K562 (cell line): ENCODE data around the gene METTL25B. TPM values are rescaled to one million over a fixed set of nuclear protein-coding genes. Genes with fewer than 3 reads are reported as not detected.

Experiments
- ATAC-seq: fragments of 200-7000 bp; cut with Tn5 transposase; 3 replicates; pipeline ENCODE4 v1.9.1; 2020; ENCODE audit warnings: moderate library complexity
- BruUV-seq: library from RNA; stranded (reverse); fragments of 400-500 nt; replicated peaks from 2 replicates; lab custom pipeline; 2021; lab: Mats Ljungman, UMichigan
- CTCF ChIA-PET: fragments of 300-600 bp; formaldehyde crosslinking; extraction: SDS; loops from one replicate; lab custom pipeline; 2021; ENCODE audit warnings: low intra/inter-chr PET ratio; lab: Yijun Ruan, JAX
- POLR2A ChIA-PET: fragments of 300-600, 350-650 bp; sonication (Branson Sonifier 250); formaldehyde crosslinking; extraction: SDS; loops from one replicate; lab custom pipeline; 2021; ENCODE audit warnings: antibody characterized with exemption, inconsistent platforms; lab: Yijun Ruan, JAX
- DNase-seq, 4 experiments: peaks; one replicate each; pipeline versions ENCODE4 v3.0.0 to v3.0.0-alpha.2; 2011 to 2018; ENCODE audit warnings: low spot score in 3 of 4, mixed read lengths in 3 of 4; ENCODE audit errors: extremely low read depth in 1 of 4
- FAIRE-seq: peaks from 2 replicates; lab custom pipeline; 2011; peaks lifted over from hg19 to GRCh38; lab: Jason Lieb, UNC
- H2AFZ ChIP-seq: 2 replicates; pipeline ENCODE4 v1.6.0; 2011; ENCODE audit warnings: low read depth, low read length, control low read depth, inconsistent platforms
- H3K27ac ChIP-seq: fragments of 200-600 bp; 3 replicates; pipeline ENCODE4 v1.8.0; 2011; ENCODE audit warnings: low read depth, mild to moderate bottlenecking, control low read depth, inconsistent platforms, low read length, moderate library complexity, mixed read lengths; ENCODE audit errors: extremely low read depth
- H3K27me3 ChIP-seq, 2 experiments: fragments of 300-600 bp in 1 of 2; 2 replicates in 1 of 2; 3 replicates in 1 of 2; pipeline versions ENCODE4 v1.6.0 to v1.8.0; 2011; ENCODE audit warnings: inconsistent platforms in 2 of 2, low read length in 2 of 2, mild to moderate bottlenecking in 1 of 2, mixed read lengths in 1 of 2, moderate library complexity in 1 of 2; ENCODE audit not compliant: control insufficient read depth in 2 of 2, insufficient read depth in 2 of 2
- H3K36me3 ChIP-seq: fragments of 300-600 bp; 3 replicates; pipeline ENCODE4 v1.8.0; 2011; ENCODE audit warnings: mild to moderate bottlenecking, low read length, inconsistent platforms; ENCODE audit not compliant: control insufficient read depth, insufficient read depth
- H3K4me1 ChIP-seq, 2 experiments: fragments of 200-600 bp in 1 of 2; replicated peaks in 1 of 2; 2 replicates in 1 of 2; 3 replicates in 1 of 2; pipeline versions ENCODE4 v1.5.1 to v1.8.0; 2011; ENCODE audit warnings: inconsistent platforms in 2 of 2, low read length in 2 of 2, mild to moderate bottlenecking in 1 of 2, mixed read lengths in 1 of 2, moderate library complexity in 1 of 2; ENCODE audit not compliant: control insufficient read depth in 2 of 2, insufficient read depth in 2 of 2
- H3K4me2 ChIP-seq: 2 replicates; pipeline ENCODE4 v1.6.1; 2011; ENCODE audit warnings: low read length, control low read depth, inconsistent platforms, mixed read lengths; ENCODE audit not compliant: insufficient read depth
- H3K4me3 ChIP-seq: fragments of 200-600 bp; sonication (generic), shearing (Covaris generic); 2 replicates; pipeline ENCODE4 v1.5.1; 2016; ENCODE audit warnings: control low read depth, inconsistent platforms
- H3K79me2 ChIP-seq: fragments of 200-600 bp; 3 replicates; pipeline ENCODE4 v1.8.0; 2011; ENCODE audit warnings: low read length, inconsistent platforms; ENCODE audit not compliant: control insufficient read depth, insufficient read depth
- H3K9ac ChIP-seq, 2 experiments: 2 replicates each; pipeline versions ENCODE4 v1.6.0 to v1.6.1; 2011; ENCODE audit warnings: low read depth in 2 of 2, low read length in 2 of 2, control low read depth in 1 of 2, inconsistent platforms in 1 of 2, mild to moderate bottlenecking in 1 of 2, mixed read lengths in 1 of 2; ENCODE audit not compliant: insufficient read depth in 1 of 2
- H3K9me1 ChIP-seq: one replicate; pipeline ENCODE4 v1.6.0; 2011; ENCODE audit warnings: inconsistent platforms, mild to moderate bottlenecking, low read length, moderate library complexity; ENCODE audit not compliant: control insufficient read depth, insufficient read depth
- H3K9me3 ChIP-seq: replicated peaks from 2 replicates; pipeline ENCODE4 v1.5.1; 2011; ENCODE audit warnings: low read depth, low read length, inconsistent platforms; ENCODE audit not compliant: control insufficient read depth, insufficient read depth
- H4K20me1 ChIP-seq: replicated peaks from 2 replicates; pipeline ENCODE4 v1.6.1; 2011; ENCODE audit warnings: low read length, inconsistent platforms, mixed read lengths; ENCODE audit not compliant: control insufficient read depth, insufficient read depth
- CCNT2 ChIP-seq: IDR thresholded peaks from 2 replicates; pipeline ENCODE4 v1.6.1; 2011; ENCODE audit warnings: borderline replicate concordance, low read depth, mild to moderate bottlenecking, moderate library complexity, mixed read lengths, low read length; ENCODE audit not compliant: insufficient read length; ENCODE audit errors: extremely low read depth
- CEBPG ChIP-seq, 3 experiments: fragments of 200-800 bp in 1 of 3; sonication (Bioruptor generic) in 1 of 3; sonication (generic) in 1 of 3; formaldehyde crosslinking in 1 of 3; IDR thresholded peaks in 2 of 3; conservative IDR thresholded peaks in 1 of 3; 2 replicates each; pipeline versions ENCODE4 v1.6.1 to v1.8.0; 2016 to 2022; ENCODE audit warnings: missing compliant biosample characterization in 2 of 3, missing genetic modification characterization in 2 of 3, mild to moderate bottlenecking in 1 of 3, missing genetic modification reagents in 1 of 3
- CREB1 ChIP-seq, 2 experiments: sonication (generic) in 1 of 2; formaldehyde crosslinking in 1 of 2; IDR thresholded peaks; 2 replicates each; pipeline versions ENCODE4 v1.6.1 to v1.8.0; 2012 to 2022; ENCODE audit warnings: inconsistent platforms in 1 of 2, mild to moderate bottlenecking in 1 of 2, missing genetic modification reagents in 1 of 2, moderate library complexity in 1 of 2
- EGR1 ChIP-seq: fragments of 450-650 bp; conservative IDR thresholded peaks from 2 replicates; pipeline ENCODE4 v1.6.1; 2017; ENCODE audit warnings: mild to moderate bottlenecking
- EP400 ChIP-seq: fragments of 450-650 bp; IDR thresholded peaks from 2 replicates; pipeline ENCODE4 v1.6.1; 2017; ENCODE audit warnings: antibody characterized with exemption, mild to moderate bottlenecking, moderate library complexity
- FIP1L1 ChIP-seq: fragments of 200-400 bp; formaldehyde crosslinking; IDR thresholded peaks from 2 replicates; pipeline ENCODE4 v1.6.1; 2018; ENCODE audit warnings: mild to moderate bottlenecking, low read depth, low read length; ENCODE audit not compliant: poor library complexity, severe bottlenecking
- KDM4B ChIP-seq, 2 experiments: fragments of 450-650 bp in 1 of 2; sonication (generic) in 1 of 2; IDR thresholded peaks; 2 replicates each; pipeline ENCODE4 v1.6.1; 2016 to 2017; ENCODE audit warnings: borderline replicate concordance in 2 of 2, antibody characterized with exemption in 1 of 2, low read depth in 1 of 2, mild to moderate bottlenecking in 1 of 2
- RBM22 ChIP-seq: fragments of 200-400 bp; formaldehyde crosslinking; IDR thresholded peaks from 2 replicates; pipeline ENCODE4 v1.6.1; 2018; ENCODE audit warnings: low read length, low read depth; ENCODE audit not compliant: poor library complexity, severe bottlenecking
- STAG1 ChIP-seq: sonication (generic); formaldehyde crosslinking; IDR thresholded peaks from 2 replicates; pipeline ENCODE4 v1.5.0; 2020; ENCODE audit warnings: missing genetic modification reagents, borderline replicate concordance
- TAF1 ChIP-seq: IDR thresholded peaks from 2 replicates; pipeline ENCODE4 v1.6.1; 2011; ENCODE audit warnings: mild to moderate bottlenecking, low read length, moderate library complexity; ENCODE audit not compliant: insufficient read depth, control insufficient read depth, severe bottlenecking; ENCODE audit errors: extremely low read depth
- ZNF282 ChIP-seq: sonication (generic); formaldehyde crosslinking; IDR thresholded peaks from 2 replicates; pipeline ENCODE4 v1.8.1; 2023; ENCODE audit warnings: missing genetic modification reagents
- WGBS: fragments of 100-300 bp; shearing (Covaris generic); methylation state at CpG from one replicate; pipeline ENCODE4 v1.1.6; 2016; ENCODE audit warnings: low coverage, mixed read lengths; ENCODE audit not compliant: insufficient coverage; ENCODE audit errors: missing lambda C conversion rate; 5-methylcytosine and 5-hydroxymethylcytosine counted together
- in situ Hi-C: fragments of 300-500 bp; cut with MboI; formaldehyde crosslinking; loops from 4 replicates; pipeline ENCODE4 v1.15.0; 2018; ENCODE audit warnings: inconsistent platforms, mixed read lengths
- intact Hi-C: fragments of 100-400 bp; cut with micrococcal nuclease; formaldehyde crosslinking; loops from 2 replicates; pipeline ENCODE4 v1.14.2; 2022
- polyA plus RNA-seq, 8 experiments: library from polyadenylated mRNA; depleted of rRNA in 4 of 8; stranded (reverse) in 5 of 8; unstranded in 3 of 8; fragments of >200 nt; fragmentation: Nextera tagmentation in 2 of 8; fragmentation: Illumina TruSeq in 1 of 8; extraction: Ambion mirVana in 2 of 8; extraction: Trizol in 1 of 8; gene quantifications; 2 replicates each; pipeline versions ENCODE4 v1.2.1 to v1.2.3, GENCODE V29; 2011 to 2014; ENCODE audit warnings: inconsistent platforms in 1 of 8, missing spikeins in 1 of 8
- total RNA-seq, 7 experiments: library from RNA; depleted of rRNA in 6 of 7; stranded (reverse); fragments of >200 nt in 6 of 7; fragmentation: Illumina TruSeq in 2 of 7; extraction: Trizol in 2 of 7; gene quantifications; 2 replicates each; pipeline versions ENCODE4 v1.2.1 to v1.2.3, GENCODE V29; 2011 to 2021; ENCODE audit warnings: low replicate concordance in 1 of 7
- TF ChIP-seq, protein P1 (sequence below), 2 experiments: fragments of 250-450 bp in 1 of 2; fragments of 450-650 bp in 1 of 2; sonication (Bioruptor Pico) in 1 of 2; IDR thresholded peaks; 2 replicates each; pipeline versions ENCODE4 v1.6.1 to v1.8.0; 2016 to 2021; ENCODE audit warnings: mild to moderate bottlenecking in 2 of 2, moderate library complexity in 2 of 2, missing compliant biosample characterization in 1 of 2, missing genetic modification characterization in 1 of 2
- TF ChIP-seq, protein P2 (sequence below): sonication (generic); formaldehyde crosslinking; IDR thresholded peaks from 2 replicates; pipeline ENCODE4 v1.8.0; 2022; ENCODE audit warnings: mild to moderate bottlenecking, missing genetic modification reagents
- TF ChIP-seq, protein P3 (sequence below), 2 experiments: fragments of 450-650 bp; conservative IDR thresholded peaks; 2 replicates each; pipeline ENCODE4 v1.6.1; 2017; ENCODE audit warnings: mild to moderate bottlenecking in 2 of 2, moderate library complexity in 2 of 2

The METTL25B gene
- total and polyA plus RNA-seq, 9 of the 15 experiments (the other 6 are each of a cell fraction or from before 2014, with no cell fraction given): 7.7 to 48.3 (median 33.1) TPM

DNA sequence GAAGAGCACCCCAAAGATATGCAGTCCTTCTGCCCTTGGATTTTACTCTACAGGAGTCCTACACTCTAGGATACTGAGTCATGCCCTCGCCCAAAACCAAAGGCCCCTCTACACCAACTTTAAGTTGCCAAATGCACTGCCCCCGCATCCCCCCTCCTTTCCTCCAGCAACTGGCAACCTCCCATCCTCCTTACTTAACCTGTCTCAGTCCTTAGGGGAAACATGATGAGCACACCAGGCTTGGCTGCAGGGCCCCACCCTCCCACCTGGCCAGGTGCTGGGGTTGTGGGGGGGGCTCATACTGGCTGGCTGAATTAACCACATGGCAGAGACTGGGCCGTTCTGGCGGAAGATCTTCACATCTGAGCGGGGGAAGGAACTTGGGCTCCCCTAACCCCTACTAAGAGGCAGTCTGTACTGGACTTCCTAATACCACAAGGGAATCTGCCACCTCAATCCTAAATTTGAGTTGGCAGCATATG lies 22.0 kb downstream of the METTL25B start (continued):
- TF ChIP-seq TAF1 (peak; percentile 39), ZNF282 (no peak)
- TF ChIP-seq, all 486 proteins: peak for 11

DNA sequence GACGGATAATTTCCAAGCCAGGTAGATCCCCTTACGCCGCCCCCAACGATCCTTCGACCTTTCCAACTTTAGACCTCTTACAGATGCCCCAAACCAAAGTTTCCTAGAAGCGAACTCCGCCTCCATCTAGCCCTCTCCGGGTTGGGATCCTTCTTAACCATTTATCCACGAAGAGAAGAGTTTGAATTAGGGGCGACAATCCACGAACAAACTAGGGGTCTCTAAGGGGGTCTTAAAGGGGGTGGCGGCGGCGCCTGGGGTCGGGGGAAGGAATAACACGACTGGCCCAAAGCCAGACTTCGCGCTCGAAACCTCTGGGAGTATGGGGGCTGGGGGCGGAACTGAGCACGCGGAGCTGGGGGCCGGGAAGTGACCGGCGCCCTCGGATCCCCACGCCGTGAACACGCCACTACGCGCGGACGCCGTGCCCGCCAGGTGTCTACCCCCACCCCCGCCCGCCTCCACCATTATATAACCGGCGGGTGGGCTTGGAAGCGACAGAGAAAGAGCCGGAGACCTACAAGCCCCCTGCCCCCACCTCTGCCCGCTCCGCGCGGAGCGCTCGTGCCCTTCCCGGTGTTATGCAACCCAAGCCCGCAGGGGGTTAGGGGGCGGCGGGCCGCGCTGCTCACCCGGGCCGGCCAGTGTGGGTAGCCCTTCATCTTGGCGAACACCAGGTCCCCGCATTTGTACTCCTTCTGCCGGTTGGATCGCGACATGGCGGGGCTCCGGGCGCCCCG lies 22.6 kb downstream of the METTL25B start:
- peak; percentile 45 to 64 (median 62) for DNase-seq
- Histone ChIP-seq H3K9me1 (no peaks in the 10 kb centered on the region), H3K79me2 (peaks cover 86% of the 10 kb centered on the region), H4K20me1 (peaks cover 19% of the 10 kb centered on the region), H3K9ac (peak overlapping the region; percentile 94 to 96), H3K4me1 (peaks cover 40% of the 10 kb centered on the region in 2 experiments), H3K27ac (peak overlapping the region; percentile 89), H3K4me2 (peak overlapping the region; percentile 97), H3K27me3 (no peaks in the 10 kb centered on the region), H3K36me3 (peaks cover 34% of the 10 kb centered on the region), H3K4me3 (peak overlapping the region; percentile 95), H2AFZ (no peak overlapping the region), H3K9me3 (no peaks in the 10 kb centered on the region)
- FAIRE-seq: no peak
- ATAC-seq: no peak
- POLR2A ChIA-PET: interaction anchor here (0.6 to 3.0 kb wide), 10 partner anchors 9 to 163 kb away, joined by 3 to 30 read pairs (median 6); partner anchors contain the start of genes METTL25B, MRPL24, NTRK1 and PRCC
- 0% methylated on average over 36 of the region's 64 CpGs for WGBS
- CTCF ChIA-PET: no interaction called here
- intact Hi-C loops: loop anchor here (2.0 kb wide), 1 partner anchor 16 kb away; the partner anchor contains the start of gene PRCC
- BruUV-seq: no TSS peak
- in situ Hi-C loops: no loop called here
- TF ChIP-seq STAG1 (0 out of 2 replicates have a peak, but pooled peaks have one; percentile 10), RBM22 (no peak), KDM4B (IDR thresholded peaks at IDR 0.05; ENCODE audit: borderline replicate concordance in 2 of 2, low read depth in 1 of 2) (0 out of 4 replicates have a peak, but pooled peaks of 1 of the 2 experiments have one; percentile 9), CEBPG (CRISPR knock-in tag; IDR thresholded peaks at IDR 0.05) (peak; percentile 84), CEBPG (tag; conservative IDR thresholded peaks at IDR 0.05 in 1 of 2, IDR thresholded peaks at IDR 0.05 in 1 of 2) (peak in 1 of 2 experiments; percentile 95; a peak in 3 of 4 replicates), EGR1 (peak; percentile 60), CCNT2 (peak; percentile 9), CREB1 (IDR thresholded peaks at IDR 0.05) (no peak), CREB1 (CRISPR knock-in tag; IDR thresholded peaks at IDR 0.05) (no peak), FIP1L1 (peak; percentile 33), EP400 (peak; percentile 51)
- TF ChIP-seq, protein P1, sequence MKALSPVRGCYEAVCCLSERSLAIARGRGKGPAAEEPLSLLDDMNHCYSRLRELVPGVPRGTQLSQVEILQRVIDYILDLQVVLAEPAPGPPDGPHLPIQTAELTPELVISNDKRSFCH (CRISPR knock-in tag; IDR thresholded peaks at IDR 0.05): no peak
- TF ChIP-seq, protein P1 (tag; IDR thresholded peaks at IDR 0.05): 0 out of 2 replicates have a peak, but pooled peaks have one; percentile 21
- TF ChIP-seq, protein P2, sequence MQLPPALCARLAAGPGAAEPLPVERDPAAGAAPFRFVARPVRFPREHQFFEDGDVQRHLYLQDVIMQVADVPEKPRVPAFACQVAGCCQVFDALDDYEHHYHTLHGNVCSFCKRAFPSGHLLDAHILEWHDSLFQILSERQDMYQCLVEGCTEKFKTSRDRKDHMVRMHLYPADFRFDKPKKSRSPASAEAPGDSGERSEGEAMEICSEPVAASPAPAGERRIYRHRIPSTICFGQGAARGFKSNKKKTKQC: 0 out of 2 replicates have a peak, but pooled peaks have one; percentile 36
- TF ChIP-seq, protein P3, sequence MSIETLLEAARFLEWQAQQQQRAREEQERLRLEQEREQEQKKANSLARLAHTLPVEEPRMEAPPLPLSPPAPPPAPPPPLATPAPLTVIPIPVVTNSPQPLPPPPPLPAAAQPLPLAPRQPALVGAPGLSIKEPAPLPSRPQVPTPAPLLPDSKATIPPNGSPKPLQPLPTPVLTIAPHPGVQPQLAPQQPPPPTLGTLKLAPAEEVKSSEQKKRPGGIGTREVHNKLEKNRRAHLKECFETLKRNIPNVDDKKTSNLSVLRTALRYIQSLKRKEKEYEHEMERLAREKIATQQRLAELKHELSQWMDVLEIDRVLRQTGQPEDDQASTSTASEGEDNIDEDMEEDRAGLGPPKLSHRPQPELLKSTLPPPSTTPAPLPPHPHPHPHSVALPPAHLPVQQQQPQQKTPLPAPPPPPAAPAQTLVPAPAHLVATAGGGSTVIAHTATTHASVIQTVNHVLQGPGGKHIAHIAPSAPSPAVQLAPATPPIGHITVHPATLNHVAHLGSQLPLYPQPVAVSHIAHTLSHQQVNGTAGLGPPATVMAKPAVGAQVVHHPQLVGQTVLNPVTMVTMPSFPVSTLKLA (conservative IDR thresholded peaks at IDR 0.05): peak; percentile 4 to 6; a peak in 2 of 4 replicates
